NCI-H82 treated with DMSO at 0.1 percent for 48 hours (cell line): Measurements from ENCODE around the gene ZNF431.
"Not testable (repeated sequence)": the region's sequence is repeated elsewhere in the genome, so short reads cannot be mapped to it uniquely, and the experiment has no call there.

Source experiments
- DNase-seq: peaks from one replicate; lab custom pipeline; 2025; ENCODE audit not compliant: unreplicated experiment; lab: John Stamatoyannopoulos, UW

The ZNF431 gene

GRCh38 chr19:21143854-21144253 is 2.0 kb downstream of the ZNF431 start:
- DNase-seq, result no peak

GRCh38 chr19:21147540-21147939 is 5.7 kb downstream of the ZNF431 start:
- DNase-seq, result no peak

- DNase-seq, result no peak
Observed at GRCh38 chr19:21148681-21149080, 6.8 kb downstream of the ZNF431 start.

- no peak for DNase-seq
Observed at GRCh38 chr19:21149877-21150276, 8.0 kb downstream of the ZNF431 start.

GRCh38 chr19:21151460-21151859 is 9.6 kb downstream of the ZNF431 start:
- no peak for DNase-seq

- no peak for DNase-seq
Observed at GRCh38 chr19:21158523-21159135, 16.8 kb downstream of the ZNF431 start.

- no peak for DNase-seq
Observed at GRCh38 chr19:21164541-21164940, 22.7 kb downstream of the ZNF431 start.

GRCh38 chr19:21166436-21166835 is 24.6 kb downstream of the ZNF431 start:
- no peak for DNase-seq

- DNase-seq, result no peak
Observed at GRCh38 chr19:21197590-21198295, 55.9 kb downstream of the ZNF431 start.

- DNase-seq, result peak; percentile 15
Observed at GRCh38 chr19:21202865-21203494, 61.1 kb downstream of the ZNF431 start.

- peak; percentile 31 for DNase-seq
Observed at GRCh38 chr19:21210037-21210621, 68.3 kb downstream of the ZNF431 start.

GRCh38 chr19:21221693-21222092 is 79.9 kb downstream of the ZNF431 start:
- DNase-seq, result no peak

GRCh38 chr19:21229938-21230337 is 88.1 kb downstream of the ZNF431 start:
- DNase-seq, result not testable (repeated sequence)

- DNase-seq, result no peak
Observed at GRCh38 chr19:21233691-21234090, 91.9 kb downstream of the ZNF431 start.

GRCh38 chr19:21236751-21237150 is 94.9 kb downstream of the ZNF431 start:
- DNase-seq, result not testable (repeated sequence)

GRCh38 chr19:21238670-21239069 is 96.8 kb downstream of the ZNF431 start:
- no peak for DNase-seq
